GM12891 (cell line): ENCODE measurements around the gene KCNMA1.

Experiments
- DNase-seq: peaks from one replicate; pipeline ENCODE4 v3.0.0; 2011; ENCODE audit warnings: low spot score; ENCODE audit not compliant: insufficient read length
- FAIRE-seq: peaks from 2 replicates; lab custom pipeline; 2011; peaks lifted over from hg19 to GRCh38; lab: Jason Lieb, UNC
- PAX5 ChIP-seq: IDR thresholded peaks from 2 replicates; pipeline ENCODE4 v1.6.1; 2011; ENCODE audit warnings: low read length, moderate library complexity, mild to moderate bottlenecking; ENCODE audit not compliant: insufficient read depth, severe bottlenecking
- POLR2A ChIP-seq: IDR thresholded peaks from 2 replicates; pipeline ENCODE4 v1.6.1; 2011; ENCODE audit warnings: low read depth, low read length, control low read depth
- POLR2AphosphoS5 ChIP-seq: IDR thresholded peaks from 2 replicates; pipeline ENCODE4 v1.6.1; 2011; ENCODE audit warnings: low read depth, low read length, control low read depth
- POU2F2 ChIP-seq: IDR thresholded peaks from 2 replicates; pipeline ENCODE4 v1.6.1; 2011; ENCODE audit warnings: low read depth, mild to moderate bottlenecking, control low read depth, low read length, moderate library complexity
- SPI1 ChIP-seq: IDR thresholded peaks from 2 replicates; pipeline ENCODE4 v1.6.1; 2011; ENCODE audit warnings: low read depth, low read length, control low read depth
- TAF1 ChIP-seq: IDR thresholded peaks from 2 replicates; pipeline ENCODE4 v1.6.1; 2011; ENCODE audit warnings: low read depth, low read length, control low read depth

Gene KCNMA1

GRCh38 chr10:77179015-77179695 is 458.5 kb downstream of the KCNMA1 start:
- FAIRE-seq (no peak), DNase-seq (no peak)
- TF ChIP-seq PAX5 (no peak), TAF1 (no peak), POLR2AphosphoS5 (no peak)

- TF ChIP-seq POU2F2 (no peak), POLR2AphosphoS5 (no peak), SPI1 (no peak), PAX5 (no peak), POLR2A (no peak), TAF1 (no peak)
- DNase-seq (no peak), FAIRE-seq (no peak)
Observed at GRCh38 chr10:77177589-77177988, 460.0 kb downstream of the KCNMA1 start.

- no peak for FAIRE-seq
- TF ChIP-seq POU2F2 (no peak), PAX5 (no peak), SPI1 (no peak)
Observed at GRCh38 chr10:77177161-77177560, 460.4 kb downstream of the KCNMA1 start.

GRCh38 chr10:77176232-77176631 is 461.4 kb downstream of the KCNMA1 start:
- no peak for DNase-seq
- FAIRE-seq: no peak
- TF ChIP-seq POLR2A: no peak
- TF ChIP-seq PAX5: no peak
- TF ChIP-seq POU2F2: no peak
- no peak for TF ChIP-seq TAF1
- TF ChIP-seq POLR2AphosphoS5: no peak
- TF ChIP-seq SPI1: no peak

More at GRCh38 chr10:77177161-77177560, 460.4 kb downstream of the KCNMA1 start:
- DNase-seq: no peak

GRCh38 chr10:77175631-77176222 is 461.9 kb downstream of the KCNMA1 start:
- FAIRE-seq: no peak
- DNase-seq: no peak
- TF ChIP-seq TAF1 (no peak), POU2F2 (no peak), POLR2AphosphoS5 (no peak), POLR2A (no peak), PAX5 (no peak), SPI1 (no peak)

- peak; percentile 72 for FAIRE-seq
- TF ChIP-seq TAF1 (no peak), PAX5 (no peak), POU2F2 (no peak), SPI1 (no peak), POLR2A (no peak), POLR2AphosphoS5 (no peak)
- peak; percentile 21 for DNase-seq
Observed at GRCh38 chr10:77173615-77174461, 463.8 kb downstream of the KCNMA1 start.

GRCh38 chr10:77172086-77172485 is 465.5 kb downstream of the KCNMA1 start:
- TF ChIP-seq POLR2AphosphoS5: no peak
- no peak for TF ChIP-seq PAX5
- TF ChIP-seq SPI1: no peak
- TF ChIP-seq POU2F2: no peak
- FAIRE-seq (no peak), DNase-seq (no peak)

GRCh38 chr10:77168861-77169260 is 468.7 kb downstream of the KCNMA1 start:
- FAIRE-seq (no peak), DNase-seq (no peak)

GRCh38 chr10:77168161-77168560 is 469.4 kb downstream of the KCNMA1 start:
- no peak for DNase-seq
- no peak for FAIRE-seq
- no peak for TF ChIP-seq POLR2AphosphoS5
- TF ChIP-seq POLR2A: no peak

More at GRCh38 chr10:77168861-77169260, 468.7 kb downstream of the KCNMA1 start:
- TF ChIP-seq POU2F2: no peak
- no peak for TF ChIP-seq POLR2A
- TF ChIP-seq PAX5: no peak
- no peak for TF ChIP-seq SPI1
- no peak for TF ChIP-seq TAF1
- TF ChIP-seq POLR2AphosphoS5: no peak
